ENCODE data around the gene TMTC3. TPM values are rescaled to one million over a fixed set of nuclear protein-coding genes. Genes with fewer than 3 reads are reported as not detected.

Gene TMTC3
- total RNA-seq, 5 donors from 2014 or later (not counting 1 experiment from before 2014, with no cell fraction given) = 7.1 to 11.0 (median 8.6) TPM

- H3K27ac ChIP-seq (ENCODE audit: low read length) = no peak overlapping the region
- no peak overlapping the region for H3K4me3 Mint-ChIP-seq
- H3K4me3 ChIP-seq (ENCODE audit: control insufficient read depth in 1 of 2, extremely low read depth in 1 of 2, low read length in 1 of 2) = no peak overlapping the region
- H3K9me3 Mint-ChIP-seq = no peaks in the 10 kb centered on the region
- no peaks in the 10 kb centered on the region for H3K27me3 ChIP-seq (replicated peaks in 1 of 2; ENCODE audit: control insufficient read depth in 2 of 2, extremely low read depth in 1 of 2, insufficient read depth in 2 of 2, low read length in 1 of 2)
- H3K4me1 Mint-ChIP-seq = no peaks in the 10 kb centered on the region
- DNase-seq (no peak), ATAC-seq (replicated peaks in 1 of 4) (no peak)
- peaks cover 0 to 42% of the 10 kb centered on the region in 2 donors for H3K36me3 ChIP-seq (ENCODE audit: control insufficient read depth in 2 of 2, extremely low read depth in 1 of 2, insufficient read depth in 1 of 2, low read length in 1 of 2)
- H3K9me3 ChIP-seq = no peaks in the 10 kb centered on the region
- ChIA-PET POLR2A (no interaction called here), CTCF (no interaction called here)
- no peak overlapping the region for H3K27ac Mint-ChIP-seq
- H3K27me3 Mint-ChIP-seq = no peaks in the 10 kb centered on the region
- H3K4me1 ChIP-seq (ENCODE audit: control insufficient read depth in 1 of 2, extremely low read depth in 1 of 2, insufficient read depth in 2 of 2, low read length in 2 of 2) = no peaks in the 10 kb centered on the region
- H3K36me3 Mint-ChIP-seq = peaks cover 64% of the 10 kb centered on the region
- WGBS (ENCODE audit: insufficient coverage) = no CpG with 5 or more reads among the region's 3 CpGs
Observed at GRCh38 chr12:88175544-88175943, 33.4 kb downstream of the TMTC3 start.

GRCh38 chr12:88179436-88180014 lies 37.4 kb downstream of the TMTC3 start:
- no peak overlapping the region for H3K27ac ChIP-seq (ENCODE audit: low read length)
- no peaks in the 10 kb centered on the region for H3K27me3 ChIP-seq (replicated peaks in 1 of 2; ENCODE audit: control insufficient read depth in 2 of 2, extremely low read depth in 1 of 2, insufficient read depth in 2 of 2, low read length in 1 of 2)
- Mint-ChIP-seq H3K27me3 (no peaks in the 10 kb centered on the region), H3K27ac (no peak overlapping the region), H3K9me3 (peaks cover 0 to 7% (median 5%) of the 10 kb centered on the region in 3 donors), H3K4me1 (no peaks in the 10 kb centered on the region), H3K4me3 (no peak overlapping the region), H3K36me3 (peaks cover 81% of the 10 kb centered on the region)
- ATAC-seq (replicated peaks in 1 of 4) = no peak
- no peak overlapping the region for H3K4me3 ChIP-seq (ENCODE audit: control insufficient read depth in 1 of 2, extremely low read depth in 1 of 2, low read length in 1 of 2)
- no peak for DNase-seq
- POLR2A ChIA-PET = no interaction called here
- peaks cover 0 to 51% of the 10 kb centered on the region in 2 donors for H3K36me3 ChIP-seq (ENCODE audit: control insufficient read depth in 2 of 2, extremely low read depth in 1 of 2, insufficient read depth in 1 of 2, low read length in 1 of 2)
- H3K4me1 ChIP-seq (ENCODE audit: control insufficient read depth in 1 of 2, extremely low read depth in 1 of 2, insufficient read depth in 2 of 2, low read length in 2 of 2) = no peaks in the 10 kb centered on the region
- no CpG with 5 or more reads among the region's 6 CpGs for WGBS (ENCODE audit: insufficient coverage)
- H3K9me3 ChIP-seq = no peaks in the 10 kb centered on the region
- CTCF ChIA-PET = no interaction called here

GRCh38 chr12:88181881-88182280 lies 39.8 kb downstream of the TMTC3 start:
- H3K36me3 Mint-ChIP-seq = peaks cover 75% of the 10 kb centered on the region
- H3K27me3 Mint-ChIP-seq = no peaks in the 10 kb centered on the region
- ChIA-PET CTCF (no interaction called here), POLR2A (no interaction called here)
- DNase-seq (no peak), ATAC-seq (replicated peaks in 1 of 4) (no peak)
- no peaks in the 10 kb centered on the region for H3K27me3 ChIP-seq (replicated peaks in 1 of 2; ENCODE audit: control insufficient read depth in 2 of 2, extremely low read depth in 1 of 2, insufficient read depth in 2 of 2, low read length in 1 of 2)
- 100% methylated on average over 2 of the region's 3 CpGs for WGBS (ENCODE audit: insufficient coverage)
- H3K27ac Mint-ChIP-seq = no peak overlapping the region
- peaks cover 0 to 35% of the 10 kb centered on the region in 2 donors for H3K36me3 ChIP-seq (ENCODE audit: control insufficient read depth in 2 of 2, extremely low read depth in 1 of 2, insufficient read depth in 1 of 2, low read length in 1 of 2)
- H3K27ac ChIP-seq (ENCODE audit: low read length) = no peak overlapping the region
- no peak overlapping the region for H3K4me3 Mint-ChIP-seq
- no peaks in the 10 kb centered on the region for H3K4me1 Mint-ChIP-seq
- peaks cover 0 to 7% (median 5%) of the 10 kb centered on the region in 3 donors for H3K9me3 Mint-ChIP-seq
- no peaks in the 10 kb centered on the region for H3K4me1 ChIP-seq (ENCODE audit: control insufficient read depth in 1 of 2, extremely low read depth in 1 of 2, insufficient read depth in 2 of 2, low read length in 2 of 2)
- H3K4me3 ChIP-seq (ENCODE audit: control insufficient read depth in 1 of 2, extremely low read depth in 1 of 2, low read length in 1 of 2) = no peak overlapping the region
- H3K9me3 ChIP-seq = peaks cover 2% of the 10 kb centered on the region

DNA sequence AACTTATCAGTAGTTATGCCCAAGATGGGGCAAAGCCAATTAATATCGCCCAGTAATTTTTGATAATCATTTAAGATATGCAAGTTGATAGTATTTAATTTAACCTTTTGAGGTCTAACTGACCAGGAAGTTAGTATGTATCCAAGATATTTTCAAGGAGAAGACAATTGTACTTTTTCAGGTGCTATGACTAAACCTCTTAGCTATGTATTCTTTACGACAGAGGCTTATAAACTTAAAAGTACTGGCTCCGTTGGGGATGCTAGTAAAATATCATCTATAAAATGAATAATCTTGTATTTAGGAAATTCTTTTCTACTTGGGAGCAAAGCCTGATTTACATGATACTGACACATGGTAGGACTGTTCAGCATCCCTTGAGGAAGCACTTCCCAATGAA lies 40.3 kb downstream of the TMTC3 start:
- CTCF ChIA-PET = no interaction called here

DNA sequence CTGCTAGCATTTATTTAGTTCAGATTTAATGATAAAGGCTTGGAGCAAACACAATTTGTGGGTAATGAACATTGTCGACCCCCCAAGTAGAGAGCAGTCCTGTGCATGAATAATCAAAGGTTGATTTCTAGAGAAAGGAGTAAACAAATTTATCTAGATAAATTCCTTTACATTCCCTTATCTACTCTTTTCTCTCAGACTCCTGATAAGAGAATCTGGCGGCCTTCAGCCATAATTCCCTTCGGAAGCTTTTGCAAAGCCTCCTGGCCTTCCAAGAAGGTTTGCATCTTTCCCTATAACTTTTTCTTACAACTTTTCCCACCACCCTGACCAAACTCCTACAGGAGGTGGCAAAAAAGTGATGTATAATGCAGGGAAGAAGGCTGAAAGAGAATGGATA lies 42.1 kb downstream of the TMTC3 start:
- CTCF ChIA-PET = no interaction called here
- POLR2A ChIA-PET = no interaction called here
- DNase-seq = no peak
- Histone ChIP-seq H3K4me3 (ENCODE audit: control insufficient read depth in 1 of 2, extremely low read depth in 1 of 2, low read length in 1 of 2) (no peak overlapping the region), H3K27ac (ENCODE audit: low read length) (no peak overlapping the region), H3K4me1 (ENCODE audit: control insufficient read depth in 1 of 2, extremely low read depth in 1 of 2, insufficient read depth in 2 of 2, low read length in 2 of 2) (no peaks in the 10 kb centered on the region), H3K36me3 (ENCODE audit: control insufficient read depth in 2 of 2, extremely low read depth in 1 of 2, insufficient read depth in 1 of 2, low read length in 1 of 2) (peaks cover 0 to 26% of the 10 kb centered on the region in 2 donors), H3K9me3 (peaks cover 2% of the 10 kb centered on the region), H3K27me3 (replicated peaks in 1 of 2; ENCODE audit: control insufficient read depth in 2 of 2, extremely low read depth in 1 of 2, insufficient read depth in 2 of 2, low read length in 1 of 2) (no peaks in the 10 kb centered on the region)
- Mint-ChIP-seq H3K27me3 (no peaks in the 10 kb centered on the region), H3K27ac (no peak overlapping the region), H3K36me3 (peaks cover 69% of the 10 kb centered on the region), H3K4me1 (no peaks in the 10 kb centered on the region), H3K4me3 (no peak overlapping the region), H3K9me3 (peaks cover 0 to 7% (median 5%) of the 10 kb centered on the region in 3 donors)
- ATAC-seq (replicated peaks in 1 of 4) = no peak
- WGBS (ENCODE audit: insufficient coverage) = no CpG with 5 or more reads among the region's 3 CpGs

More for the DNA sequence above, 40.3 kb downstream of the TMTC3 start:
- Histone ChIP-seq H3K36me3 (ENCODE audit: control insufficient read depth in 2 of 2, extremely low read depth in 1 of 2, insufficient read depth in 1 of 2, low read length in 1 of 2) (peaks cover 0 to 35% of the 10 kb centered on the region in 2 donors), H3K4me3 (ENCODE audit: control insufficient read depth in 1 of 2, extremely low read depth in 1 of 2, low read length in 1 of 2) (no peak overlapping the region), H3K27ac (ENCODE audit: low read length) (no peak overlapping the region), H3K9me3 (peaks cover 2% of the 10 kb centered on the region), H3K27me3 (replicated peaks in 1 of 2; ENCODE audit: control insufficient read depth in 2 of 2, extremely low read depth in 1 of 2, insufficient read depth in 2 of 2, low read length in 1 of 2) (no peaks in the 10 kb centered on the region), H3K4me1 (ENCODE audit: control insufficient read depth in 1 of 2, extremely low read depth in 1 of 2, insufficient read depth in 2 of 2, low read length in 2 of 2) (no peaks in the 10 kb centered on the region)
- no peaks in the 10 kb centered on the region for H3K27me3 Mint-ChIP-seq
- WGBS (ENCODE audit: insufficient coverage) = 100% methylated on average over 1 of the region's 3 CpGs
- no peak for ATAC-seq (replicated peaks in 1 of 4)
- H3K27ac Mint-ChIP-seq = no peak overlapping the region
- H3K4me3 Mint-ChIP-seq = no peak overlapping the region
- peaks cover 74% of the 10 kb centered on the region for H3K36me3 Mint-ChIP-seq
- H3K9me3 Mint-ChIP-seq = peaks cover 0 to 7% (median 5%) of the 10 kb centered on the region in 3 donors
- DNase-seq = no peak
- POLR2A ChIA-PET = no interaction called here
- H3K4me1 Mint-ChIP-seq = no peaks in the 10 kb centered on the region

GRCh38 chr12:88185279-88185678 lies 43.2 kb downstream of the TMTC3 start:
- no peak for ATAC-seq (replicated peaks in 1 of 4)
- H3K4me3 Mint-ChIP-seq = no peak overlapping the region
- H3K9me3 Mint-ChIP-seq = peaks cover 0 to 7% (median 5%) of the 10 kb centered on the region in 3 donors
- no peaks in the 10 kb centered on the region for H3K4me1 Mint-ChIP-seq
- ChIA-PET POLR2A (no interaction called here), CTCF (no interaction called here)
- WGBS (ENCODE audit: insufficient coverage) = no CpG with 5 or more reads among the region's 2 CpGs
- no peaks in the 10 kb centered on the region for H3K27me3 Mint-ChIP-seq
- H3K36me3 Mint-ChIP-seq = peaks cover 58% of the 10 kb centered on the region
- H3K36me3 ChIP-seq (ENCODE audit: control insufficient read depth in 2 of 2, extremely low read depth in 1 of 2, insufficient read depth in 1 of 2, low read length in 1 of 2) = peaks cover 0 to 19% of the 10 kb centered on the region in 2 donors
- H3K27ac Mint-ChIP-seq = no peak overlapping the region
- DNase-seq = no peak
- H3K4me1 ChIP-seq (ENCODE audit: control insufficient read depth in 1 of 2, extremely low read depth in 1 of 2, insufficient read depth in 2 of 2, low read length in 2 of 2) = no peaks in the 10 kb centered on the region
- peaks cover 2% of the 10 kb centered on the region for H3K9me3 ChIP-seq
- H3K4me3 ChIP-seq (ENCODE audit: control insufficient read depth in 1 of 2, extremely low read depth in 1 of 2, low read length in 1 of 2) = no peak overlapping the region
- no peaks in the 10 kb centered on the region for H3K27me3 ChIP-seq (replicated peaks in 1 of 2; ENCODE audit: control insufficient read depth in 2 of 2, extremely low read depth in 1 of 2, insufficient read depth in 2 of 2, low read length in 1 of 2)
- no peak overlapping the region for H3K27ac ChIP-seq (ENCODE audit: low read length)

DNA sequence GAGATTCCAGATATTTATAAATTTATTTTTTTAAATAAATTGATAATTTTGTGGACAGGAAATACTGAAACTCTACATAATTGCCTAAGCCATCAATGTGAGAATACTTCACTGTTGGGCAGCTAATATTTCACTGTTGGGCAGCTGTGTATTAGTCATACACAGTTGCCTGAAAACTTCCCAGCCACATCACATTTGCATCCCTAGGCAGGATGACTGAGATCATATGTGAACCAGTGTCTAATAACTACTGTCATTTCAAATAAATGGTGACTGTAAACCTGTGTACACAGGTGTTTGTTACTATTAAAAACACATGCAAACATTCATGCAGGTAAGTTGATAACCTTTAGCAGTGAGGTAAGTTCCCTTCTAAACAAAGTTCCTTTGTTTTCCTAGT lies 43.9 kb downstream of the TMTC3 start:
- Mint-ChIP-seq H3K27ac (no peak overlapping the region), H3K4me1 (no peaks in the 10 kb centered on the region), H3K27me3 (no peaks in the 10 kb centered on the region), H3K9me3 (peaks cover 0 to 7% (median 5%) of the 10 kb centered on the region in 3 donors), H3K36me3 (peaks cover 52% of the 10 kb centered on the region), H3K4me3 (no peak overlapping the region)
- Histone ChIP-seq H3K4me1 (ENCODE audit: control insufficient read depth in 1 of 2, extremely low read depth in 1 of 2, insufficient read depth in 2 of 2, low read length in 2 of 2) (no peaks in the 10 kb centered on the region), H3K36me3 (ENCODE audit: control insufficient read depth in 2 of 2, extremely low read depth in 1 of 2, insufficient read depth in 1 of 2, low read length in 1 of 2) (peaks cover 0 to 18% of the 10 kb centered on the region in 2 donors), H3K9me3 (peaks cover 2% of the 10 kb centered on the region), H3K27me3 (replicated peaks in 1 of 2; ENCODE audit: control insufficient read depth in 2 of 2, extremely low read depth in 1 of 2, insufficient read depth in 2 of 2, low read length in 1 of 2) (no peaks in the 10 kb centered on the region), H3K4me3 (ENCODE audit: control insufficient read depth in 1 of 2, extremely low read depth in 1 of 2, low read length in 1 of 2) (no peak overlapping the region), H3K27ac (ENCODE audit: low read length) (no peak overlapping the region)
- CTCF ChIA-PET = no interaction called here
- POLR2A ChIA-PET = no interaction called here
- DNase-seq (no peak), ATAC-seq (replicated peaks in 1 of 4) (no peak)
